Measurements from ENCODE around the gene PNLIPRP2. TPM values are rescaled to one million over a fixed set of nuclear protein-coding genes. Genes with fewer than 3 reads are reported as not detected.

PNLIPRP2 gene
- total and polyA plus RNA-seq, 7 donors, result 0.01 to 0.91 (median 0.14) TPM; not detected in 3

DNA sequence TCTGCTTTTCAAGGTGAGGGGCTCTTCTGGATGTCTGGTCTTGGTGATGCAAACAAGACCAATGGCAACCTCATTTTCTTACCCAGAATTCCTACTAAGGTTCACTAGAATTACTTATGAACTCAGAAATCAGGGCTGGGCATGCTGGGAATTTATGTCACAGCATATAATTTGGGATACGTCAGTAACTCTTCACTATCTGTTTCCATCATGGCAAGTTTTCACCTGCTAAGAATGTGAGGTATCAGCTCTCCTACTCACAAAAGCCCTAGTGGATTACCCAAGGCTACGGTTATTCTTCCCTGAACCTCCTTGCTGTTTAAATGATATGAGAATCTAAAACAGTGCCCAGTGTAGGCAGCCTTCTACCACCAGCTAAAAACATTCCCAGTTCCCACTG, 53.1 kb downstream of the PNLIPRP2 start:
- Histone ChIP-seq H3K27ac (no peak overlapping the region), H3K27me3 (ENCODE audit: insufficient read depth in 3 of 3, low read length in 2 of 3) (peaks cover 0 to 8% (median 0%) of the 10 kb centered on the region in 3 donors), H3K9me3 (no peaks in the 10 kb centered on the region), H3K4me1 (no peaks in the 10 kb centered on the region), H3K36me3 (ENCODE audit: insufficient read depth in 1 of 2, low read depth in 1 of 2) (peaks cover 0 to 41% of the 10 kb centered on the region in 2 donors), H3K4me3 (no peak overlapping the region)
- WGBS, 3 donors, result 73 to 91% (median 79%) methylated on average over 2 of the region's 2 CpGs
- DNase-seq (no peak), ATAC-seq (no peak)
- TF ChIP-seq, protein P1, sequence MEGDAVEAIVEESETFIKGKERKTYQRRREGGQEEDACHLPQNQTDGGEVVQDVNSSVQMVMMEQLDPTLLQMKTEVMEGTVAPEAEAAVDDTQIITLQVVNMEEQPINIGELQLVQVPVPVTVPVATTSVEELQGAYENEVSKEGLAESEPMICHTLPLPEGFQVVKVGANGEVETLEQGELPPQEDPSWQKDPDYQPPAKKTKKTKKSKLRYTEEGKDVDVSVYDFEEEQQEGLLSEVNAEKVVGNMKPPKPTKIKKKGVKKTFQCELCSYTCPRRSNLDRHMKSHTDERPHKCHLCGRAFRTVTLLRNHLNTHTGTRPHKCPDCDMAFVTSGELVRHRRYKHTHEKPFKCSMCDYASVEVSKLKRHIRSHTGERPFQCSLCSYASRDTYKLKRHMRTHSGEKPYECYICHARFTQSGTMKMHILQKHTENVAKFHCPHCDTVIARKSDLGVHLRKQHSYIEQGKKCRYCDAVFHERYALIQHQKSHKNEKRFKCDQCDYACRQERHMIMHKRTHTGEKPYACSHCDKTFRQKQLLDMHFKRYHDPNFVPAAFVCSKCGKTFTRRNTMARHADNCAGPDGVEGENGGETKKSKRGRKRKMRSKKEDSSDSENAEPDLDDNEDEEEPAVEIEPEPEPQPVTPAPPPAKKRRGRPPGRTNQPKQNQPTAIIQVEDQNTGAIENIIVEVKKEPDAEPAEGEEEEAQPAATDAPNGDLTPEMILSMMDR (IDR thresholded peaks at IDR 0.05), result no peak
- intact Hi-C loops (cut with DNase I), result no loop called here

DNA sequence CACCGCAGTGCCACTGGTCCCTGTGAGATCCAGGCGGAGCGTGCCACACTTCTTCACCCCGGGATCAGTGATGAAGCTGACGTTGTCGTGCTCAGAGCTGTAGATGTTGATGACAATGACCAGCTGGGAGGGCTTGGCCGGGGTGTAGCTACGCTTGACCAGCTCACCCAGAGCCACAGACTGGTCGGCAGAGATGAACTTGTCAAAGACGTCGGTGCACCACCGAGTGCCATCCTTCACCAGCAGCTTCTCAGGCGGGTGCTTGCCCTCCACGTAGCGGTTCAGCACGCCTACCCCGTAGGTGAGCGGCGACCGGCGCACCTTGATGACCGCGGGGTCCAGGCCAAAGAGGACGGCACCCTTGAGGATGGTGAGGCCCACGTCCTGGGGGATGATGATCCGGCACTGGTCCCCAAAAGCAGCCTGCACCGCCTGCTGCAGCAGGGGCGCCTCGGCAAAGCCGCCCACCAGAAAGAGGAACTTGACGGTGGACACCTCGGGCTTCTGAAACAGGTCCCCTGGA, 54.2 kb downstream of the PNLIPRP2 start:
- Histone ChIP-seq H3K4me1 (no peaks in the 10 kb centered on the region), H3K36me3 (ENCODE audit: insufficient read depth in 1 of 2, low read depth in 1 of 2) (peaks cover 0 to 48% of the 10 kb centered on the region in 2 donors), H3K4me3 (no peak overlapping the region), H3K9me3 (no peaks in the 10 kb centered on the region), H3K27ac (no peak overlapping the region), H3K27me3 (ENCODE audit: insufficient read depth in 3 of 3, low read length in 2 of 3) (peaks cover 0 to 4% (median 0%) of the 10 kb centered on the region in 3 donors)
- DNase-seq (no peak), ATAC-seq (no peak)
- intact Hi-C loops (cut with DNase I), result no loop called here
- 92 to 96% (median 93%) methylated on average over 30 to 32 of the region's 32 CpGs for WGBS, 3 donors
- TF ChIP-seq, protein P1 (IDR thresholded peaks at IDR 0.05), result no peak

DNA sequence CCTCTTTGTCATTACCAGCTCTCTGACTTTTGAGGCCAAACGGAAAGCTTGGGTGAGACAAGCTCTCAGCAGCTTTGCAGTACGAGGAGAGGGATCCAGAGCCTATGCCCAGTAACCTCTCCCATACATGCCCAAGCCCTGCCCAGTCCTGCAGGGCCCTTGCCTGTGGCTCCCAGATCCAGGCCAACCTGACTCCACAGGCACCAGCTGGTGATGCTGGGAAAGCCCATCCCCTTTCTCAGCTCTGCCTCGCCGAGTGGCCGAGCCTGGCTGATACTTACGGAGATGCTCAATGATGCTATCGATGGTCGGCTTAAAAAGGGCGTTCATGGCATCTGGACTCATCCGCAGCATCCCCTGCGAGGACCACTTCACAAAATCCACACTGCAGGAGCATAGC, 55.4 kb downstream of the PNLIPRP2 start:
- intact Hi-C loops (cut with DNase I), result no loop called here

DNA sequence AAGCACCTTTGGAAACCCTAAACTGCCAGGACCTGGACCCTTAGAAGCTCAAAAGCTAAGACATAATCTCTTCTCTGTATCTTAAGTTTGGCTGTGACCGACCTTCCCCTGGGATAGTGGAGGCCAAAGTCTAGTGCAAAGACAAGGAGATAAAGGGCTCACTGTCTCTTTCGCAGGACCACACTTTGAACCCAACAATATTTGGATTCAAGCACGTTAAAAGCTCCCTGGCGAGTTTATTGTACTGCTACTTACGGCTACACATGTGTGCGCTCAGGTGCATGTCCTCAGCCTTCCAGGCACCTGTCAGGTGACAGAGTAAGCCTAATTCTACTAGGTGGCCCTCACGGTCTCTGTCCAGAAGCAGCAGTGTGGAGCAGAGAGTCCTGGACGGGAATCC, 55.9 kb downstream of the PNLIPRP2 start:
- H3K27me3 ChIP-seq (ENCODE audit: insufficient read depth in 3 of 3, low read length in 2 of 3), result no peaks in the 10 kb centered on the region
- ATAC-seq (no peak), DNase-seq (no peak)
- TF ChIP-seq, protein P1 (IDR thresholded peaks at IDR 0.05), result no peak
- 82 to 87% (median 83%) methylated on average over 8 of the region's 8 CpGs for WGBS, 3 donors
- no peak overlapping the region for H3K4me3 ChIP-seq
- intact Hi-C loops (cut with DNase I), result no loop called here
- H3K36me3 ChIP-seq (ENCODE audit: insufficient read depth in 1 of 2, low read depth in 1 of 2), result peaks cover 0 to 54% of the 10 kb centered on the region in 2 donors
- no peak overlapping the region for H3K27ac ChIP-seq
- H3K9me3 ChIP-seq, result no peaks in the 10 kb centered on the region
- H3K4me1 ChIP-seq, result no peaks in the 10 kb centered on the region

More for the DNA sequence above, 55.4 kb downstream of the PNLIPRP2 start:
- TF ChIP-seq, protein P1 (IDR thresholded peaks at IDR 0.05), result no peak
- Histone ChIP-seq H3K9me3 (no peaks in the 10 kb centered on the region), H3K27ac (no peak overlapping the region), H3K4me3 (no peak overlapping the region), H3K27me3 (ENCODE audit: insufficient read depth in 3 of 3, low read length in 2 of 3) (no peaks in the 10 kb centered on the region), H3K4me1 (no peaks in the 10 kb centered on the region), H3K36me3 (ENCODE audit: insufficient read depth in 1 of 2, low read depth in 1 of 2) (peaks cover 0 to 50% of the 10 kb centered on the region in 2 donors)
- 92 to 94% (median 92%) methylated on average over 11 of the region's 11 CpGs for WGBS, 3 donors
- no peak for ATAC-seq
- no peak for DNase-seq

DNA sequence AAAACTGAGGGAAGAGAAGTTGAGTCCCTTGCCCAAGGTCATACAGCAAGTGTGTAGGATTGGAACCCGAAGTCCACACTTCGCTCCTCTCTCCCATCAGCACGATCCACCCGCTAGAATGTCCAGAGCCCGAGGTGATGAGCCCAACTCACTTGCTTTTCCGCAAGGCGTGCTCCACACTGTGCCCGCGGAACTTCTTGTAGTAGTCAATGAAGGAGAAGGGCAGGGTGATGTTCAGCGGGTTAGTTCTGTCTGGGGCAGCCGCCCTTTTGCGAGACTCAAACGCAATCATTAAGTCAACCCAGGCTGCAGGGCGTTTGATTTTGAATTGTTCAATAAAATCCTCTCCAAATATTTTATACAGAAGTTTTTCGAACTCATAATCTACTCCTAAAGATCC, 58.6 kb downstream of the PNLIPRP2 start:
- 95 to 96% (median 96%) methylated on average over 15 of the region's 15 CpGs for WGBS, 3 donors
- H3K27me3 ChIP-seq (ENCODE audit: insufficient read depth in 3 of 3, low read length in 2 of 3), result no peaks in the 10 kb centered on the region
- intact Hi-C loops (cut with DNase I), result no loop called here
- no peak overlapping the region for H3K27ac ChIP-seq
- peaks cover 0 to 42% of the 10 kb centered on the region in 2 donors for H3K36me3 ChIP-seq (ENCODE audit: insufficient read depth in 1 of 2, low read depth in 1 of 2)
- H3K4me3 ChIP-seq, result no peak overlapping the region
- no peaks in the 10 kb centered on the region for H3K9me3 ChIP-seq
- ATAC-seq (no peak), DNase-seq (no peak)
- no peaks in the 10 kb centered on the region for H3K4me1 ChIP-seq
- TF ChIP-seq, protein P1 (IDR thresholded peaks at IDR 0.05), result no peak
